ENCODE data around the gene PTP4A1. TPM values are rescaled to one million over a fixed set of nuclear protein-coding genes. Genes with fewer than 3 reads are reported as not detected.
A peak's percentile ranks its signal among the peaks of the same experiment; 100 is the strongest.
"Not testable (repeated sequence)": the region's sequence is repeated elsewhere in the genome, so short reads cannot be mapped to it uniquely, and the experiment has no call there.

Gene PTP4A1
- total RNA-seq, 4 donors from 2014 or later, result 10.5 to 22.8 (median 18.4) TPM

GRCh38 chr6:63584566-63584965 is 12.3 kb downstream of the PTP4A1 start:
- Histone ChIP-seq H3K36me3 (peaks cover 0 to 43% (median 7%) of the 10 kb centered on the region in 3 donors), H3K9me3 (no peaks in the 10 kb centered on the region), H3K27ac (no peak overlapping the region), H3K4me3 (no peak overlapping the region), H3K27me3 (no peaks in the 10 kb centered on the region), H3K4me1 (no peaks in the 10 kb centered on the region)
- DNase-seq (ENCODE audit: low spot score in 2 of 2), result no peak
- no peak for TF ChIP-seq POLR2A (IDR thresholded peaks at IDR 0.05)
- WGBS, 2 donors, result 94 to 96% methylated on average over 8 of the region's 8 CpGs

DNA sequence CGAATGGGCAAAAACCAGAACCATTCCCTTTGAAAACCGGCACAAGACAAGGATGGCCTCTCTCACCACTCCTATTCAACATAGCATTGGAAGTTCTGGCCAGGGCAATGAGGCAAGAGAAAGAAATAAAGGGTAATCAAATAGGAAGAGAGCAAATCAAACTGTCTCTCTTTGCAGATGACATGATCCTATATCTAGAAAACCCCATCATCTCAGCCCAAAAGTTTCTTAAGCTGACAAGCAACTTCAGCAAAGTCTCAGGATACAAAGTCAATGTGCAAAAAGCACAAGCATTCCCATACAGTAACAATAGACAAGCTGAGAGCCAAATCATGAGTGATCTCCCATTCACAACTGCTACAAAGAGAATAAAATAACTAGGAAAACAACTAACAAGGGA is 13.4 kb downstream of the PTP4A1 start:
- H3K9me3 ChIP-seq; H3K4me1 ChIP-seq; DNase-seq (ENCODE audit: low spot score in 2 of 2); H3K27me3 ChIP-seq; H3K27ac ChIP-seq; H3K4me3 ChIP-seq: not testable (repeated sequence)
- WGBS, 2 donors, result 83 to 84% methylated on average over 2 of the region's 2 CpGs
- H3K36me3 ChIP-seq, result peaks cover 0 to 32% (median 0%) of the 10 kb centered on the region in 3 donors

DNA sequence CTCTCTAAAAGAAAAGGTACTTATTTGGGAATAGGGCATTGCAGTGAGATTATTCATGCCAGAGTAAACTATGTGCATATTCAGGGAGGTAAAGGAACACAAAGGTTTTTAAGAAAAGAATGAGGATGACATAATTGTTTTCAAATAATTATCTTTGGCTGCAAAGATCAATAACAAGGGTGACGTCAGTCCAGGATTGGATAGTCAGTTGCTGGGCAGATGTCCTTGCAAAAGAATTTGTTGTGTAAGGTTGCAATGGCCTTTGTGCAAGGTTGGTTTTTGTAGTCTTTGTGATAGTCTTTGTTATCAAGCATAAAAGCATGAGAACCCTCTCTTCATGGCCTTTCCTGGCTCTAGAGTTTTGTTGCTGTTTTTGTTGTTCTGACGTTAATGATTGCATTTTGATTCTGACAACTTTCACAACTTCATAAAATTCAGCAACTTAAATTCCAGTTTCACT is 17.7 kb downstream of the PTP4A1 start:
- Histone ChIP-seq H3K36me3 (no peaks in the 10 kb centered on the region), H3K4me1 (no peaks in the 10 kb centered on the region), H3K27ac (no peak overlapping the region), H3K4me3 (no peak overlapping the region), H3K9me3 (no peaks in the 10 kb centered on the region), H3K27me3 (no peaks in the 10 kb centered on the region)
- TF ChIP-seq, protein P1, sequence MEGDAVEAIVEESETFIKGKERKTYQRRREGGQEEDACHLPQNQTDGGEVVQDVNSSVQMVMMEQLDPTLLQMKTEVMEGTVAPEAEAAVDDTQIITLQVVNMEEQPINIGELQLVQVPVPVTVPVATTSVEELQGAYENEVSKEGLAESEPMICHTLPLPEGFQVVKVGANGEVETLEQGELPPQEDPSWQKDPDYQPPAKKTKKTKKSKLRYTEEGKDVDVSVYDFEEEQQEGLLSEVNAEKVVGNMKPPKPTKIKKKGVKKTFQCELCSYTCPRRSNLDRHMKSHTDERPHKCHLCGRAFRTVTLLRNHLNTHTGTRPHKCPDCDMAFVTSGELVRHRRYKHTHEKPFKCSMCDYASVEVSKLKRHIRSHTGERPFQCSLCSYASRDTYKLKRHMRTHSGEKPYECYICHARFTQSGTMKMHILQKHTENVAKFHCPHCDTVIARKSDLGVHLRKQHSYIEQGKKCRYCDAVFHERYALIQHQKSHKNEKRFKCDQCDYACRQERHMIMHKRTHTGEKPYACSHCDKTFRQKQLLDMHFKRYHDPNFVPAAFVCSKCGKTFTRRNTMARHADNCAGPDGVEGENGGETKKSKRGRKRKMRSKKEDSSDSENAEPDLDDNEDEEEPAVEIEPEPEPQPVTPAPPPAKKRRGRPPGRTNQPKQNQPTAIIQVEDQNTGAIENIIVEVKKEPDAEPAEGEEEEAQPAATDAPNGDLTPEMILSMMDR (IDR thresholded peaks at IDR 0.05), result no peak
- no peak for TF ChIP-seq EP300 (IDR thresholded peaks at IDR 0.05)
- no peak for TF ChIP-seq POLR2A (IDR thresholded peaks at IDR 0.05)
- 52 to 55% methylated on average over 2 of the region's 2 CpGs for WGBS, 2 donors
- DNase-seq (ENCODE audit: low spot score in 2 of 2), result no peak

- no peak for DNase-seq (ENCODE audit: low spot score in 2 of 2)
- Histone ChIP-seq H3K4me3 (no peak overlapping the region), H3K9me3 (no peaks in the 10 kb centered on the region), H3K4me1 (peaks cover 0 to 5% (median 0%) of the 10 kb centered on the region in 4 donors), H3K27me3 (no peaks in the 10 kb centered on the region), H3K27ac (no peak overlapping the region), H3K36me3 (no peaks in the 10 kb centered on the region)
- no peak for TF ChIP-seq POLR2A (IDR thresholded peaks at IDR 0.05)
- 88 to 97% methylated on average over 6 to 7 of the region's 7 CpGs for WGBS, 2 donors
These were observed 20.6 kb downstream of the PTP4A1 start for GRCh38 chr6:63592886-63593285.

DNA sequence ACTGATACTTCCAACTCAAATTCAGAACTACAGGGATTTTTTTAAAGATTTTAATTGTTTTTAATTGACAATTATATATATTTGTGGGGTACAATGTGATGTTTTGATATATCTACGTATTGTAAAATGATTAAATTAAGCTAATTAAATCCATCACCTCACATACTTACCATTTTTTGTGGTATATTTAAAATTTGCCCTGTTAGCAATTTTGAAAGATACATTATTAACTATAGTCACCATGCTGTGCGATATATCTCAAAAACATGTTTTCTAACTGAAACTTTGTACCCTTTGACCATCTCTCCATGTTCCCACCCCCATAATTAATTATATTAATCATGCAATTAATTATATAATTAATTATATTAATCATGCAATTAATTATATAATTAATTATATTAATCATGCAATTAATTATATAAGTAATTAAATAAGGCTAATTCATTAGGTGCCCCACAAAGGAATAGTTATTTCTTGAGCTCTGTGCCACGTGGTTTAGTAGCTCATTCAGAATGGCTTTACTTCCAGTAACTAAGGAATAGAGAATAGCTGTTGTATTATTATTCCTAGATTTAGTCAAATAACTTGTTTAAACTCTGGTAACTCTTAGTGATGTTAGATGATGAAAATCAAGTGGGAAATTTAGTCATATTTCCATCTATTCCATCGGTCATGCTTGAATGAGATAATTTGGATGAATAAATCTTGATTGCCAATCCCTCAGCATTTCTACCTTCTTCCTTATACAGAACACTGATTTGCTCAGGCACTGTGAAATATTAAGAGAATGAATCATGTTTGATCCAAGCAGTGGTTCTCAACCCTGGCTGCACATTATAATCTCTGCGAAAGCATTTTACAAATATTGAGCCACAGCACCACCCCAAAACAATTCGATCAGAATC is 25.1 kb downstream of the PTP4A1 start:
- 55 to 59% methylated on average over 6 of the region's 6 CpGs for WGBS, 2 donors
- H3K4me3 ChIP-seq, result peak overlapping the region in 3 of 4 donors; percentile 25 to 56 (median 46)
- TF ChIP-seq EP300 (IDR thresholded peaks at IDR 0.05) (no peak), POLR2A (IDR thresholded peaks at IDR 0.05) (no peak)
- TF ChIP-seq, protein P1 (IDR thresholded peaks at IDR 0.05), result no peak

DNA sequence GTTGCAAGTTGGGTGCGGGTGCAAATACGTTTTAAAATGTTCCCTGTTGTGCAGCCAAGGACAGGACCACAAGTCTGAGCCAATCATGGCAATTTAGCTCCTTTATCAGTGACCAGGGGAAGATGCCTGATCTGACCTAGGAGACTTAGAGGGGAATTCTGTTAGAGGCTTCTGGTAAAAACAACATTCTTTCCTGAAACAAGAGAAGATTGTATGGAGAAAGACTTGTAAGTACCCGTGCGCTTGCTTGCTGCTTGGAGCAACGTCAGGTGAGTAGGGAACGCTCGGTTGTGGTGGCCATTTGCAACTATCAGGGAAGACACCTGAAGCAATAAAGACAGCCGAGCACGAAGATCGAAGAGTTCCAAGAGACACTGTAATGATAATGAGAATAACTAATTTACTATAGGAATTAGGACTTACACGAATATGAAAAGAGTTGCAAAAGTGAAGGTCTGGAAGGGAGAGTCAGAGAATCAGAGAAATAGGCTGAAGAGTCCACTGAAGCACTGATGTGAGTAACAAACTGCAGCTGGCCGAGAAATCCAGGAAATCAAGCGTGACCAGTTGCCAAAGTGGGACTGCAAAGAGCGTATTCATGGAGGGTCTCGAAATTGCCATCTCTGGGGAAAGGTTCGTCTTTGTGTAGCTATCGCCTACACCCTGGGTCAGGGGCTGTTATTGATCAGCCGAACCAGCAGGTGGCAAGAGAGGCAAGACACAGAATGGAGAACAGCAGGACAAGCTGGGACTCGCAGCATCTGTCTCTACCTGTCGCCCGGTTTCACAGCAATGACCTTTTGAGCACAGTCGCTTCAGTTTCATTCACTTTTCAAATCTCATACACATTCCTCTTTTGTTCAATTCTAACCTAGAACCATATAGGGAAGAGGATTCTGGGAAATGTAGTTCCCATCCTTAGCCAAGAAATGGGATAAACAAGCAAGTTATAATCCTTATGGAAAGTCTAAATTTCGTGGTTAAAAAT is 26.1 kb downstream of the PTP4A1 start:
- Histone ChIP-seq H3K4me1 (peaks cover 0 to 10% (median 0%) of the 10 kb centered on the region in 4 donors), H3K4me3 (peak overlapping the region; percentile 25 to 56 (median 36)), H3K36me3 (no peaks in the 10 kb centered on the region), H3K27me3 (no peaks in the 10 kb centered on the region), H3K9me3 (no peaks in the 10 kb centered on the region), H3K27ac (peak overlapping the region in 1 of 4 donors; percentile 39)
- 4% methylated on average over 23 of the region's 23 CpGs for WGBS, 2 donors
- peak in 1 of 2 donors; percentile 32 for TF ChIP-seq EP300 (IDR thresholded peaks at IDR 0.05)
- no peak for TF ChIP-seq POLR2A (IDR thresholded peaks at IDR 0.05)
- TF ChIP-seq, protein P1 (IDR thresholded peaks at IDR 0.05), result peak; percentile 74 to 91 (median 82)
- peak; percentile 29 to 70 for DNase-seq (ENCODE audit: low spot score in 2 of 2)

More for the DNA sequence above, 25.1 kb downstream of the PTP4A1 start:
- H3K4me1 ChIP-seq, result peaks cover 0 to 10% (median 0%) of the 10 kb centered on the region in 4 donors
- H3K27me3 ChIP-seq, result no peaks in the 10 kb centered on the region
- no peak for DNase-seq (ENCODE audit: low spot score in 2 of 2)
- H3K27ac ChIP-seq, result no peak overlapping the region
- H3K36me3 ChIP-seq, result no peaks in the 10 kb centered on the region
- no peaks in the 10 kb centered on the region for H3K9me3 ChIP-seq
